IPS-18c (cell line): ENCODE data around the gene KLF18.
"Not testable (repeated sequence)": the region's sequence is repeated elsewhere in the genome, so short reads cannot be mapped to it uniquely, and the experiment has no call there.

Experiments used
- H3K4me3 ChIP-seq: 2 replicates; pipeline ENCODE4 v1.7.0; 2013; ENCODE audit warnings: low read depth, mild to moderate bottlenecking, low read length, moderate library complexity; ENCODE audit not compliant: insufficient read depth
- H3K9me3 ChIP-seq: one replicate; pipeline ENCODE4 v1.6.1; 2013; ENCODE audit warnings: mild to moderate bottlenecking, low read length, moderate library complexity; ENCODE audit not compliant: control insufficient read depth, insufficient read depth

The KLF18 gene

DNA sequence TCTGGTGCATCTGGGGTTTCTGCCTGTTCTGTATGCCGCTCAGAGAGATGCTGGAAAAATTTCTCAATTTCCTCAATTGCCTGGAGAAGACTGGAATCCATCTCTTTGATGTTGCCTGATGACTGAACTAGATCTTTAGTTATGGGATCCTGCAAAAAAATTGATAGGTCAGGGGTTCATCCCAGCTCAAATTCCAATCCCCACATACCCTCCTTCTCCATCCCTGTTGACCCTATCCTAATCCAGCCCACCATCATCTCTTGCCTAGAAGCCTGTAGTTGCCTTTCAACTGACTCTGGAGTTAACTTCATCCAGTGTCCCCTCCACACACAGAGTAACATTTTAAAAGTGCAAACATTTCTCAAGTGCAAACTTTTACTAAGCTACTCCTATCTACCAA is at the start of gene KLF18:
TSS of gene KLF18 (minus strand) at position 101 of the 400 bp plus-strand sequence. CDS start at position 101, 0 bp downstream.
- Histone ChIP-seq H3K9me3 (no peaks in the 10 kb centered on the region), H3K4me3 (no peak within 1 kb of the TSS)

DNA sequence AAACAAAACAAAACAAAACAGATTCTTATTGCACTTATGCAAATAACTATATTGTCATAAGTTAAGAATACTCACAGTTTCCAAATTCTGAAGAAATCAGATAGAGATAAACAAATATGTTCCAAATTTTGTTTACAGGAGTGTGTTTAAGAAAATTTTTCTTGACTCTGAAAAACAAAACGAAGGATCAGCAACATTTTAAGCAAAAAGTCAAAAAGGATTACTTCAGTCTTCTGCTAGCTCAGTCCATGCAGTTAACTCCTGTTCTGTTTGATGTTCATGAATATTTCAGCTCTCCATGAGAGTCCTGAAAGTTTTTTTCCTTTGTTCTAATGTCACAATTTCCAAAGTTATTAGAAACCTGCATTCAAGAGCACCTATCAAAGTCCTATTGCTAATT is 33.2 kb upstream of the KLF18 start:
- no peak overlapping the region for H3K4me3 ChIP-seq
- H3K9me3 ChIP-seq, result peaks cover 5% of the 10 kb centered on the region

DNA sequence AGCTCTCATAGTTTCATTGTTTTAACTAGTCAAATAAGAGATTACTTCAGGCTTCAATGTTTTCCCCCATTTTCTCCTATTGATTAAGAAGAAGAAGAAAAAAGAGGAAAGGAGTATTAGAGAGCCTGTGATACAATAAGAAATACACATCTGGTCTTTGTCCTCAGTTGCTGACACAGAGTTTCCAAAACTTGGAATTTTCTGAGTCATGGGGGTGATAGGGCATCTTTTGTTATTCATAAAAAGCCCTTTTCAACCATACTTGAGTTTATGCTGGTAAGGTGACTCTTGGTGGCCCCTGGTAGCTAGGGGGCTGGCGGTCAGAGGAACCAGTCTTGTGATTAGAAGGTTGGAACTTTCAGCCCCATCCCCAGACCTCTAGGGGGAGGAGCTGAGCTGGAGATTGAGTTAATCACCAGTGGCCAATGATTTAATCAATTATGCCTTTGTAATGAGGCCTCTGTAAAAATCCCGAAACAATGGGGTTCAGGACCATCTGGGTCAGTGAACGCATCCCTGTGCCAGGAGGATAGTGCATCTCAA is 28.9 kb upstream of the KLF18 start:
- peaks cover 3% of the 10 kb centered on the region for H3K9me3 ChIP-seq
- no peak overlapping the region for H3K4me3 ChIP-seq

DNA sequence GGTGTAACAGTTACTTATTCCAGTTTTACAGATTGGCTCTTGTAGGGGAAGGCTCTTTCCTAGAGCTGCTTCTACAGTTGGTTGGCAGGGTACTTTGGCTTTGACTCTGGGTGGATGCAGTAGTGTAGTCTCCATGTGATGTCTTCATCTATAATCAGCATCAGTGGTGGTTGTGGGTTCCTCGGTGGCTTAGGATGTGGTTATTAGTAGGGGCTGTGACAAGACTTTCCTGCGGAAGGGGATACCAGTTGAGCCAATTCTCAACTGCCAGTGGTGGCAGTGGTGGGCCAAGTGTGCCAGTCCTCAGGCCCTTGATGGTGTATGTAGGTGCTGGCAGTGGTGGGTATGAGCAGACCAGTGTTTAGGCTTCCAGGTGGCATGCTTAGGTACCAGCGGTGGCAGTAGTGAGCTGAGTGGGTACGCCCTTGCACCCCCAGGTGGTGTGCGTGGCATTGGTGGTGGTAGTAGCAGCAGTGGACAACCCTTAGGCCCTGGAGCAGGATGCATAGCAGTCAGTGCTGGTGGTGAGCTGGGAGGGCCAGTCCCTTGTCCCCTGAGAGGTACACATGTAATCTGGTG is 27.2 kb upstream of the KLF18 start:
- Histone ChIP-seq H3K9me3 (no peaks in the 10 kb centered on the region), H3K4me3 (no peak overlapping the region)

DNA sequence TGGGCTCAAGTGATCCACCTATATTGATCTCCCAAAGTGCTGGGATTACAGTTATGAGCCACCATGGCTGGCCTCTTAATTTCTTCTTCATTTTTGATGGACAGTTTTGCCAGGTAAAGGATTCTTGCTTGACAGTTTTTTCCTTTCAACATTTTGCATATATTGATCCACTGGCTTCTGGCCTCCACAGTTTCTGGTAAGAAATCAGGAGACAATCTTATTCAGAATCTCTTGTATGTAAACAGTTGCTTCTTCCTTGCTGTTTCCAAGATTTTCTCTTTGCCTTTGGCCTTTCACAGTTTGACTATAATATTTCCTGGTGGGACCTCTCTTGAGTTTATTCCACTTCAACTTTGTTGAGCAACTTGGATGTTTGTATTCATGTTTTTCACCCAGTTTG is 20.1 kb upstream of the KLF18 start:
- H3K9me3 ChIP-seq, result no peaks in the 10 kb centered on the region
- H3K4me3 ChIP-seq, result no peak overlapping the region

DNA sequence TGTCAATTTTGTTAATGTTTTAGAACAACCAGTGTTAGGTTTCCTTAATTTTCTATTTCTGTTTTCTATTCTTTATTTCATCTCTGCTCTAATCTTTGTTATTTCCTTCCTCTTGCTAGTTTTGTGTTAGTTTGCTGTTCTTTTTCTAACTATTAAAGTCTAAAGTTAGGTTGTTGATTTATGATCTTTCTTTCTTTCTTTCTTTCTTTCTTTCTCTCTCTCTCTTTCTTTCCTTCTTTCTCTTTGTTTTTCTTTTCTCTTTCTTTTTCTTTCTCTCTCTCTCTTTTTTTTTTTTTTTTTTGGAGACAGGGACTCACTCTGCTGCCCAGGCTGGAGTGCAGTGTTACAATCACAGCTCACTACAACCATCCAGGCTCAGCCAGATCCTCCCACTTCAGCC is 17.4 kb upstream of the KLF18 start:
- H3K4me3 ChIP-seq, result no peak overlapping the region
- no peaks in the 10 kb centered on the region for H3K9me3 ChIP-seq

DNA sequence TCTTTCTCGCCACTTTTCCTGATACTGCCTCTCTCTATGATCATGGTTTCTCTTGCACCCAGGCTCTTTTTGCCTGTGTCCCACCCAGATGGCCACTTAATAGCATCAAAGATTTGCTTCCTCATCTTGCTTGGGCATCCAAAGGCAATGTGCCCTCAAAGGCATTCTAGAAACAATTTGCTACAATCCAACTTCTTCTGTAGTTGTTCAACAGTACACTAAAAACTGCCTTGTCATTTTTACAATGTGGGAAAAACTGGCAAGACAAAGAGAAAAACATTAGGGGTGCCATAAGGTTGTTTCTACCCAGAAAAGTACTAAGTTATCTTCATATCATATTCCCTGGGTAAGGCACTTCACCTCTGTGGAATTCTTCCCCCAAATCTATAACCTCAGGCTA is 16.5 kb upstream of the KLF18 start:
- H3K4me3 ChIP-seq, result no peak overlapping the region
- H3K9me3 ChIP-seq, result no peaks in the 10 kb centered on the region

DNA sequence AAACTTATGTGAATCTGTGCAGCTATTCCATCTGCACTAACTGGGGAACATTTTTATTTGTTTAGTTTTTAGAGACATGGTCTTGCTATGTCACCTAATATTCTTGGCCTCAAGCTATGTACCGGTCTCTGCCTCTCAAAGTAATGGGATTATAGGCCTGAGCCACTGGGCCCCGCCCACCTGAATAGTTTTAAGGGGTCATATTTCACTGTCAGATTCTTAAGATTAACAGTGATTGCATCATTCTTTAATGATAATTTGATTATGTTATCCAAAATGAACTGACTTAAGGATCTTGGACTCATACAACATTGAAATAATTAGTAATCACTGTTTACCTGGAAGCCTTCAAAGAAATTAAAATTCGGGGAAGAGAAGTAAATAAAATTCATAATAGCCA is 12.6 kb upstream of the KLF18 start:
- no peak overlapping the region for H3K4me3 ChIP-seq

DNA sequence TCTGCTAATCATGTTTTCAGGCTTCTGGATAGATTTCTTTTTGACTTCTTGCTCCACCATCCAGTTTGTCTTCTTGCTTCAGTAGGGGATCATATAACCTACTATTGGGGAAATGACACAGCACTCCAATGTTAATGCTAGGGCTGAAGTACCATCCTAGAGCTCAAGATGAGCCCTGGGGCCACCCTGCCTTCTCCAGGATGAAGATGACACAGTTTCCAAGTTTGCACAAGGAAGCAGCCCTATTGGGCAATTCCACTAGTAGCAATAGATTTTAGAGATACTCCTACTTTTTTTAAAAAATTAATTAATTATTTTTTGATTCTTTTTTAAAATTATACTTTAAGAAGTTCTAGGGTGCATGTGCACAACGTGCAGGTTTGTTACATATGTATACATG is 11.3 kb upstream of the KLF18 start:
- Histone ChIP-seq H3K4me3 (no peak overlapping the region), H3K9me3 (no peaks in the 10 kb centered on the region)

More for the DNA sequence above, 12.6 kb upstream of the KLF18 start:
- no peaks in the 10 kb centered on the region for H3K9me3 ChIP-seq

DNA sequence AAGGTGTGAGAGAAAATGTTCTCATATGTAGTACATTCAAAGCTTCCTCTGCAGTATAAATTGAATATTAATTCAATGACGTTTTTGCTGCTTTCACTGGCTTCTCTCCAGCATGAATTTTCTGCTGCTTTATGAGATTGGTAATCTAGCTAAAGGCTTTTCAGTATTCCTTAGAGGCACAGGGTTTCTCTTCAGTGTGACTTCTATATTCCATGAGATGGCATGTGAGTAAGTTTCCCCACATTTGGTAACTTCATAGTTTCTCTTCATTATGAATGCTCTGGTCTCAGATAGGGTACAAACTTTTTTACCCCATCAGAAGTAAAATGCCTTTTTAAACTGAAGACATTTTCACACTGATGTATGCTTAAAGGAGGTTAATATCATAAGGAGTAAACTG is 10.4 kb upstream of the KLF18 start:
- no peak overlapping the region for H3K4me3 ChIP-seq
- H3K9me3 ChIP-seq, result no peaks in the 10 kb centered on the region

DNA sequence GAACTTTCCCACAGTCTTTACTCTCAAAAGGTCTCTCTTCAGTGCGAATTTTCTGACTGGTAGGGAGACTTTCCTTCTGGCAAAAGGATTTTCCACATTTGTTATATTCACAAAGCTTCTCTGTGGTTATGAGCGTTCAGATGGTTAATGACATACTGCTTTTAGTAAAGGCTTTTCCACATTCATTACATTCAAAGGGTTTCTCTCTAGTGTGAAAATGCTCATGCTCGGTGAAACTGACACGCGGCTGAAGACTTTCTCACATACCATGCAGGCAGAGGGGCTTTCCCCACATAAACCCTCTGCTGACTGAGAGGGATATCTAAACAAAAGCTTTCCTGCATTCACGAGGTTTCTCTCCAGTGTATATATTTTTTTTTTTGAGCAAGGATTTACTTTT is 9.9 kb upstream of the KLF18 start:
- Histone ChIP-seq H3K9me3 (no peaks in the 10 kb centered on the region), H3K4me3 (no peak overlapping the region)

DNA sequence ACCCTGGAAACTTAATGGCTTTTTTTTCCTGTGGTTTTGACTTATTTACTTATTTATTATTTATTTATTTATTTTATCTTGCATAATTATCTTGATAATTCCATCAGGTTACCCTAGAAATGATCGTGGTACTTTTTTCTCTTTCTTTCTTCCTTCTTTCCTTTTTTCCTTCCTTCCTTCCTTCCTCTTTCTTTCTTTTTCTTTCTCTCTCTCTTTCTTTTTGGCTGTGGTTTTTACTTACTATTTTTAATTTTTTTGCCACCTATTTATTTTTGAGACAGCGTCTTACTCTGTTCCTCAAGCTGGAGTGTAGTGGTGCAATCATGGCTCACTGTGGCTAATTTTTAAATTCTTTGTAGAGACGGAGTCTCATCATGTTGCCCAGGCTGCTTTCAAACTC is 6.2 kb upstream of the KLF18 start:
- no peaks in the 10 kb centered on the region for H3K9me3 ChIP-seq
- no peak overlapping the region for H3K4me3 ChIP-seq

DNA sequence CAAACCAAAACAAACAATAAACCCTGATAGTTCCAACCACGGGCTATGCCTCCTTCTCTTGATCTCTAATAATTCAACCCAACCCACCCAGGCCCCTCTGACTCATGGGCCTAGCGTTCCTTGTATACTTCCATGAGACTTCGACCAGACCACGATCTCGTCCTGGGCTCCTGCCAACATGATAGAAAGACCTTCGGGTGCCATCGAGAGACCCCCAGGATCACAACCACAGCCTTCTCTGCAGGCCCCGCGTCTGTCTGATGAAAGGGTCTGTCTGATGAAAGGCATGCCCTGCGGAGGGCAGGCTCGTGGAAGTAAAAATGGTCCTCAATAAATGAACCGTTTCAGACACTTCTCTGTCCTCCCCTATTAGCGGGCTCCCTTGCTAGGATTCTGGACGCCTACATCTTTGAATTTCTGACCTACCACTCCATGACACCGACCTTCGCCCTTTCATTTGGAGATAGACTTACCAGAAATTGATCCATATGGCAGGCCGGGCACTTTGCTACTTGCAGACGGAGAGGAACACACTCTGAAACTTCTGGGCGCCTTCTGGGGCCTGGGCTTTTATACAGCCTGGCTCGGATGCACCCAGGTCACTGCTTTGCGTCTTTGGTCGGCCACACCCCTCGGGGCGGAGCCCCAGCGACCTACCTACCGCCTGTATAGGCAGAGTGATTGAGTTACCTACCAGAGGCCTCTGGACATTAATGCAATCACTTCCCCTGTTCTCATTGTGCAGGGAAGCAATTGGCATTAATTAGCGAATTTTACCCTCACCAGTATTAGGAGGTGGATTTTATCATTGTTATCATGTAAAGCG is 5.3 kb upstream of the KLF18 start:
- H3K4me3 ChIP-seq, result no peak overlapping the region
- no peaks in the 10 kb centered on the region for H3K9me3 ChIP-seq

DNA sequence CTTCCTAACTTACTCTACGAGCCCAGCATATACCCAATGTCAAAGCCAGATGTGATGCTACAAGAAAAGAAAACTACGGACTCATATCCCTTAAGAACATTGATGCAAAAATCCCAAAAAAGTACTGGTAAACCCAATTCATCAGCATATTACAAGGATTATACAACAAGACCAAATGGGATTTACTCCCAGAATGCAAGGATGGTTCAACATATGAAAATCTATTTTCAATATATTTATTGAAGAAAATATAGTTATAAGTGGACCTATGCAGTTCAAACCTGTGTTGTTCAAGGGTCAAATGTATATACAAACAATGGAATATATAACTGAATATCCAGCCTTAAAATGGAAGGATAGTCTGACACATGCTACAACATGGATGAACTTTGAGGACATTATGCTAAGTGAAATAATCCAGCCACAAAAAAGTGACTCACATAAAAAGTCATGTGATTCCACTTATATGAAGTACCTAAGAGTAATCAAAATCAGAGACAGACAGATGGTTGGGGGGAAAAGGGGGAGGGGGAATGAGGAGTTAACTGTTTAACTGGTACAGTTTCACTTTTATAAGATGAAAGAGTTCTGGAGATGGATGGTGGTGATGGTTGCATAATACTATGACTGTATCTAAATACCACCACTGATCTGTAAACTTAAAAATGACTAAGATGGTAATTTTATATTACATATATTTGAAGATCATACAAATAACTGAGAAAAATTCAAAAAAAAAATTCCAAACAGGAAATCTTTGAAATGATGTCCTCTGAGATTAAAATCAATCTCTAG is 3.7 kb upstream of the KLF18 start:
- Histone ChIP-seq H3K9me3 (no peaks in the 10 kb centered on the region), H3K4me3 (no peak overlapping the region)

DNA sequence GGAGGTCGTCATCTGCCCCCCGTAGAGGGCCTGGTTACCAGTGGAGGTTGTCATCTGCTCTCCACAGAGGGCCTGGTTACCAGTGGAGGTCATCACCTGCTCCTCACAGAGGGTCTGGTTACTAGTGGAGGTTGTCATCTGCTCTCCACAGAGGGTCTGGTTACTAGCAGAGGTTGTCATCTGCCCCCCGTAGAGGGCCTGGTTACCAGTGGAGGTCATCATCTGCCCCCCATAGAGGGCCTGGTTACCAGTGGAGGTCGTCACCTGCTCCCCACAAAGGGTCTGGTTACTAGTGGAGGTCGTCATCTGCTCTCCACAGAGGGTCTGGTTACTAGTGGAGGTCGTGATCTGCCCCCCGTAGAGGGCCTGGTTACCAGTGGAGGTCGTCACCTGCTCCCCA is 1.9 kb downstream of the KLF18 start:
- not testable (repeated sequence) for H3K4me3 ChIP-seq, H3K9me3 ChIP-seq

DNA sequence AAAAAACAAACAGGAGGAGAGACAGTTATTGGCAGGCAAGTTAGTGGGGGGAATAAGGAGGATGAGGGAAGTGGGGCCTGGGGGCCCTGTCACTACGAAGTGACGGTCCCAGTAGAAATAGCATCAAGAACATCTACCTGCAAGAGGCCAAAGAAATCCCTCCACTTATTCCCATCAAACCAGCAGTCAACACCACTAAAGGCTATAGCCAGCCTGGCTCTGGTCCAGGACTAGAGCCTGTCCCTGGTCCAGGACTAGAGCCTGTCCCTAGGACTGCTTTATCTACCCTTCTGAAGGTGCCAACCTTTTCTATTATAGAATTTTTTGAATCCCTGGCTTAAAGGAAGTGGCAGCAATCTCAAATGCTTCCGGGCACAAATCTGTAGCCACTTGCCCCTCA is 3.2 kb downstream of the KLF18 start:
- H3K4me3 ChIP-seq, result no peak overlapping the region
- H3K9me3 ChIP-seq, result no peaks in the 10 kb centered on the region

DNA sequence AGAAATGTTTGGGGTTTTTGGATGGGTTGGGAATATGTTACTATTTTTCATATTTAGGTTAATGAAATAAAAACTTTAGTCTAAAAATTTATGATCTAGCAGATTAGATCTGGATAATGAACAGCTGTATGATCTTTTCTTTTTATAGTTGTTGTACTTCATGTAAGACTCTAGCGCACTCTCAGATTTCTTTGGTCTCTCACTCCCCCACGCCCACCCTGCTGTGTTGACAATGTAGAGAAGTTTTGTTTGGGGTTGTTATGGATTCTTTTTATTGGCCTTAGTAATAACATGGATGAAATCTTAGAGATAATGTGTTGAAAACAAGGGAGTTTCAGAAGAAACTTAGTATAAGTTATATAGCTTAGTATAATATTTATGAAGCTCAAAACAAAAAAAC is 5.5 kb downstream of the KLF18 start:
- no peak overlapping the region for H3K4me3 ChIP-seq

More for the DNA sequence above, 5.5 kb downstream of the KLF18 start:
- no peaks in the 10 kb centered on the region for H3K9me3 ChIP-seq
